ENCODE results near the gene ADAMTS6. TPM values are rescaled to one million over a fixed set of nuclear protein-coding genes. Genes with fewer than 3 reads are reported as not detected.

ADAMTS6 gene
- total RNA-seq, 4 donors from 2014 or later = 2.9 to 16.5 (median 7.3) TPM

DNA sequence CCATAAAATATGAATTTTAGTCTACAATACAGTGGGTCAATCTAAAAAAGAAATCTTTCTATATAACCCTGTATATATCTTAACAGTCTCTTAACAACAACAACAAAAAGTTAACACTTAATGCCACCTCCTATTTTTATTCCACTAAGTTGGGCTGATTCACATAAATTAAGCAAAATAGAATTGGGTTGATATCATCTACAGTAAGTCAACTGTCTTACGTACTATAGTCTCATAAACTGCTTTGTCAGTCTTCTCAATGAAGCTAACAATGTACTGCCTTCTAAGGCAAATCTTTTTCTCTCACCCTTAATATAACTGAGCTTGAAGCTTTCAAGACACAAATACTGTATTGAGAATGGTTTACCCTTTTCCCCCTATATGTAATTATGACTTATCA is 185.7 kb downstream of the ADAMTS6 start:
- Histone ChIP-seq H3K27ac (no peak overlapping the region), H3K9me3 (no peaks in the 10 kb centered on the region), H3K27me3 (no peaks in the 10 kb centered on the region), H3K4me1 (no peaks in the 10 kb centered on the region), H3K36me3 (no peaks in the 10 kb centered on the region), H3K4me3 (no peak overlapping the region)
- DNase-seq (ENCODE audit: low spot score in 2 of 2) = no peak
- TF ChIP-seq, protein P1, sequence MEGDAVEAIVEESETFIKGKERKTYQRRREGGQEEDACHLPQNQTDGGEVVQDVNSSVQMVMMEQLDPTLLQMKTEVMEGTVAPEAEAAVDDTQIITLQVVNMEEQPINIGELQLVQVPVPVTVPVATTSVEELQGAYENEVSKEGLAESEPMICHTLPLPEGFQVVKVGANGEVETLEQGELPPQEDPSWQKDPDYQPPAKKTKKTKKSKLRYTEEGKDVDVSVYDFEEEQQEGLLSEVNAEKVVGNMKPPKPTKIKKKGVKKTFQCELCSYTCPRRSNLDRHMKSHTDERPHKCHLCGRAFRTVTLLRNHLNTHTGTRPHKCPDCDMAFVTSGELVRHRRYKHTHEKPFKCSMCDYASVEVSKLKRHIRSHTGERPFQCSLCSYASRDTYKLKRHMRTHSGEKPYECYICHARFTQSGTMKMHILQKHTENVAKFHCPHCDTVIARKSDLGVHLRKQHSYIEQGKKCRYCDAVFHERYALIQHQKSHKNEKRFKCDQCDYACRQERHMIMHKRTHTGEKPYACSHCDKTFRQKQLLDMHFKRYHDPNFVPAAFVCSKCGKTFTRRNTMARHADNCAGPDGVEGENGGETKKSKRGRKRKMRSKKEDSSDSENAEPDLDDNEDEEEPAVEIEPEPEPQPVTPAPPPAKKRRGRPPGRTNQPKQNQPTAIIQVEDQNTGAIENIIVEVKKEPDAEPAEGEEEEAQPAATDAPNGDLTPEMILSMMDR (IDR thresholded peaks at IDR 0.05) = no peak
- no peak for TF ChIP-seq EP300 (IDR thresholded peaks at IDR 0.05)
- TF ChIP-seq POLR2A (IDR thresholded peaks at IDR 0.05) = no peak
- WGBS, 2 donors = 62 to 82% methylated on average over 1 of the region's 1 CpG

DNA sequence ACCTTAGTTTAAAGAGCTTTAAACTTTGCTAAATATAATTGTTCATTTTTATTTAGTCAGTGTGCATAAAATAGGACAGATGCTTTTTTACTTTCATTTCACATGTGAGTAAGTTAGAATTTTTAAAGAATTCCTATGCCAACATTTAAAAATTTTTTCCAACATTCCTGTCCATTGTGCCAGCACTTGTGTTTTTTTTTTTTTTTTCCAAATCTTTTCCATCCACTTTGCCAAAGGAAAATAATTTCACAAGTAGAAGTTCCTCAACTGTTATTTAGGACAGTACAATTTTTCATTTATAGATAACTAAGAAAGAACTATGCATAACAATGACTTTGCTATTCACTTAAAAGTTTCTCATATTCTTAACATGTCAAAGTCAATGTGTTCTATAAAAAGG is 189.5 kb downstream of the ADAMTS6 start:
- Histone ChIP-seq H3K27me3 (no peaks in the 10 kb centered on the region), H3K4me3 (no peak overlapping the region), H3K4me1 (no peaks in the 10 kb centered on the region), H3K9me3 (no peaks in the 10 kb centered on the region), H3K27ac (no peak overlapping the region), H3K36me3 (peaks cover 0 to 2% (median 0%) of the 10 kb centered on the region in 3 donors)
- TF ChIP-seq EP300 (IDR thresholded peaks at IDR 0.05) (no peak), POLR2A (IDR thresholded peaks at IDR 0.05) (no peak)
- TF ChIP-seq, protein P1 (IDR thresholded peaks at IDR 0.05) = no peak
- no peak for DNase-seq (ENCODE audit: low spot score in 2 of 2)

DNA sequence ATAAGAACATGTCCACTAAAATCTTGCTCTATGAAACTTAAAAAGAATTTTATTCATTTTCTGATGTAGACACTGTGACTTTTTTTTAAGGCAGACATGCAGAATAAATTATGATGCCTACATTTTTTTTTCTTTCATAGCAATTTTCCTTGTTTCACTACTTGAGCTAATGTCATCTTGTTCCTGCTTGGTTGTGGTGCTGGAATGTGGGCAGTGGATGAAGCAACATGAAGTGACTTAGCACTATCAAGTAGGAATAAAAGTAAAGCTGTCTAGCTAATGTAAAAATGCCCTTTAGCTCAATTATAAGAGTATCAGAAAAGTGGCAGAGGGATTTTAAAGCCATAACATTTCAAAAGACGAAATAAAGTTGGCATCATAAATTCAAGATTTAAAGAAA is 191.0 kb downstream of the ADAMTS6 start:
- DNase-seq (ENCODE audit: low spot score in 2 of 2) = no peak
- Histone ChIP-seq H3K4me1 (no peaks in the 10 kb centered on the region), H3K9me3 (no peaks in the 10 kb centered on the region), H3K27ac (no peak overlapping the region), H3K4me3 (no peak overlapping the region), H3K36me3 (peaks cover 0 to 2% (median 0%) of the 10 kb centered on the region in 3 donors), H3K27me3 (no peaks in the 10 kb centered on the region)
- no peak for TF ChIP-seq EP300 (IDR thresholded peaks at IDR 0.05)
- TF ChIP-seq, protein P1 (IDR thresholded peaks at IDR 0.05) = no peak
- no peak for TF ChIP-seq POLR2A (IDR thresholded peaks at IDR 0.05)
- 93 to 97% methylated on average over 1 of the region's 1 CpG for WGBS, 2 donors

DNA sequence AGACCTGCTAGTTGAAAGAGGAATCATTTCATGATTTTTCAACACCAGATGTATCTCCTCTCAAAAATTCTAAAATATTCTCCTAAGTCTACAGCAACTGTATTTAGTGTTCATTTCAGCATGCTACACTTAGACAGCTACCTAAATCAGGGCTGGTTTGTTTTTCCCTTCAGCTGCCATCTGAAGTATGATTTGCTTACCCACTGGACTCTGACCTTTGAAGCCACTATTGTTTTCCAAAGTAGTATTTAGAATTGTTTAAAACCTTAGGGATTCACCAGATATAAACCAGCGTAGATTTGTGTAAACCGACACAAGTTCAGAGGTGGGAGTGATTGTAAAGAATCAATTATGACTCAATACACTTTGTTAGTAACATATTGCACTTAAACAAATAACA is 193.1 kb downstream of the ADAMTS6 start:
- no peak for DNase-seq (ENCODE audit: low spot score in 2 of 2)
- no peaks in the 10 kb centered on the region for H3K4me1 ChIP-seq
- H3K27ac ChIP-seq = no peak overlapping the region
- no peak for TF ChIP-seq POLR2A (IDR thresholded peaks at IDR 0.05)
- peaks cover 0 to 2% (median 0%) of the 10 kb centered on the region in 3 donors for H3K36me3 ChIP-seq
- WGBS, 2 donors = 74 to 85% methylated on average over 2 of the region's 2 CpGs
- H3K9me3 ChIP-seq = no peaks in the 10 kb centered on the region
- H3K4me3 ChIP-seq = no peak overlapping the region
- no peaks in the 10 kb centered on the region for H3K27me3 ChIP-seq

DNA sequence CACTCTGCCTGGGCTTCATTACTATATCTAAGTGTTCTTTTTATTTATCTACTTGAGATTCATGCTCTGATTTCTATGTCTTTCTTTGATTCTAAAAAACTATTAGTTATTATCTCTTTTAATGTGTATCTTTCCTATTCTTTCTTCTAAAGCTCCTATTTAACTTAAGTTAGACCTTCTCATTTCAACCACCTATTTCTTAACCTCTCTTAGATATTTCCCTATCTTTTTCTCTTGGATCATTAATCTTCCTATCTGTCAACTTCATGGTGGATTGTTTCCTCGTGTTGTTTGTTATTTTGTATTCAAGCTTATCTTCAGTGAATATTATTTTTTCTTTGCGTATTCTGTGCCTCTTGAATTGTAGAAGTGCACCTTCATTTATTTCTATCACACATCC is 202.1 kb downstream of the ADAMTS6 start:
- 91 to 96% methylated on average over 2 of the region's 2 CpGs for WGBS, 2 donors
- H3K36me3 ChIP-seq = no peaks in the 10 kb centered on the region
- no peak overlapping the region for H3K4me3 ChIP-seq
- no peak overlapping the region for H3K27ac ChIP-seq
- DNase-seq (ENCODE audit: low spot score in 2 of 2) = no peak
- TF ChIP-seq POLR2A (IDR thresholded peaks at IDR 0.05) = no peak
- TF ChIP-seq, protein P1 (IDR thresholded peaks at IDR 0.05) = no peak
- no peak for TF ChIP-seq EP300 (IDR thresholded peaks at IDR 0.05)
- no peaks in the 10 kb centered on the region for H3K27me3 ChIP-seq
- no peaks in the 10 kb centered on the region for H3K4me1 ChIP-seq
- no peaks in the 10 kb centered on the region for H3K9me3 ChIP-seq

All from tibial nerve (tissue), 4 donors.